ENCODE measurements around the gene HAUS5. TPM values are rescaled to one million over a fixed set of nuclear protein-coding genes. Genes with fewer than 3 reads are reported as not detected.

The HAUS5 gene
- total and polyA plus RNA-seq, 10 of the 15 experiments (the other 5 are each of a cell fraction or from before 2014, with no cell fraction given) = 3.1 to 32.6 (median 17.6) TPM

GRCh38 chr19:35628565-35629331 lies 16.2 kb downstream of the HAUS5 start, which contains the start of gene RBM42 (continued):
- no peak; the same call in 1 of the 2 replicates for TF ChIP-seq ELK1 (IDR thresholded peaks at IDR 0.05; ENCODE audit: low read depth, low read length)
- TF ChIP-seq TARDBP (IDR thresholded peaks at IDR 0.05; ENCODE audit: borderline replicate concordance) = peak; percentile 84; the same call in 1 of the 2 replicates
- TF ChIP-seq SIX5 (IDR thresholded peaks at IDR 0.05; ENCODE audit: low read depth, low read length, severe bottlenecking) = peak; percentile 72
- TF ChIP-seq IRF3 (IDR thresholded peaks at IDR 0.05) = peak; percentile 96
- TF ChIP-seq PRDM15 (CRISPR knock-in tag; IDR thresholded peaks at IDR 0.05) = peak; percentile 91
- no peak; the same call in none of the 2 replicates for TF ChIP-seq MAX (IDR thresholded peaks at IDR 0.05; ENCODE audit: low read depth, low read length)
- no peak for TF ChIP-seq PAX8 (IDR thresholded peaks at IDR 0.05)
- no peak for TF ChIP-seq FOXK2 (IDR thresholded peaks at IDR 0.05)
- no peak for TF ChIP-seq MEF2A (IDR thresholded peaks at IDR 0.05; ENCODE audit: insufficient read depth, low read depth, low read length)
- peak; percentile 93 for TF ChIP-seq RELA (IDR thresholded peaks at IDR 0.05; ENCODE audit: borderline replicate concordance, partially characterized antibody)
- TF ChIP-seq SUPT20H (IDR thresholded peaks at IDR 0.05; ENCODE audit: borderline replicate concordance, control insufficient read depth, low read depth, low read length) = no peak
- TF ChIP-seq JUNB (IDR thresholded peaks at IDR 0.05) = no peak
- no peak for TF ChIP-seq NRF1 (conservative IDR thresholded peaks at IDR 0.05; ENCODE audit: low read depth, low read length)
- TF ChIP-seq ZBTB11 (CRISPR knock-in tag; IDR thresholded peaks at IDR 0.05) = 0 out of 2 replicates have a peak, but pooled peaks have one; percentile 35
- no peak for TF ChIP-seq ZBTB33 (IDR thresholded peaks at IDR 0.05)
